ENCODE results near the gene SPRED2. TPM values are rescaled to one million over a fixed set of nuclear protein-coding genes. Genes with fewer than 3 reads are reported as not detected.

SPRED2 gene
- polyA plus RNA-seq, 2 of the 4 experiments (the other 2 are of a cell fraction) = 20.6 to 29.3 TPM

DNA sequence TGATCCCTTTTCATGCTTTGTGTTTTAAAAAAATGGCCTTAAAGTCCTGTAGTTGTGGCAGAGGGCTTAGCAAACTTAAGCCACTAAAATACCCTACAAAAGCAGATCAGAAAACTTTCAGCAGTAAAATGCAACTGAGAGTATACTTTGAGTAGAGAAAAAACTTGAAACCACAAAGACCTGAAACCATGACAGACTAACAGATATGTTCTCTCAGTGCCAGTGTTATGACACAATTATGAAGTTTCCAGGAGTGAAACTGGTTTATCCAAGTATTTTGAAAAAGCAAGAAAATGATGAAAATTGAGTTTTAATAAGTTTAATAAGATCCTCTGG, 74.5 kb downstream of the SPRED2 start:
- no peak for ATAC-seq
- FAIRE-seq = no peak
- no peak for TF ChIP-seq HOXA7 (CRISPR knock-in tag; IDR thresholded peaks at IDR 0.05)
- Histone ChIP-seq H3K4me2 (no peak overlapping the region), H3K4me3 (no peak overlapping the region), H3K27ac (no peak overlapping the region), H3K4me1 (peaks cover 13% of the 10 kb centered on the region; the same call in 2 of the 3 replicates), H3K9me3 (no peaks in the 10 kb centered on the region)
- ChIA-PET CTCF (interaction anchor here (0.6 to 2.8 kb wide), 3 partner anchors 74 to 190 kb away, joined by 3 to 12 read pairs (median 4); no protein-coding TSS in a partner anchor), POLR2A (no interaction called here)
- DNase-seq (ENCODE audit: low read depth in 1 of 2, low spot score in 1 of 2) = no peak

DNA sequence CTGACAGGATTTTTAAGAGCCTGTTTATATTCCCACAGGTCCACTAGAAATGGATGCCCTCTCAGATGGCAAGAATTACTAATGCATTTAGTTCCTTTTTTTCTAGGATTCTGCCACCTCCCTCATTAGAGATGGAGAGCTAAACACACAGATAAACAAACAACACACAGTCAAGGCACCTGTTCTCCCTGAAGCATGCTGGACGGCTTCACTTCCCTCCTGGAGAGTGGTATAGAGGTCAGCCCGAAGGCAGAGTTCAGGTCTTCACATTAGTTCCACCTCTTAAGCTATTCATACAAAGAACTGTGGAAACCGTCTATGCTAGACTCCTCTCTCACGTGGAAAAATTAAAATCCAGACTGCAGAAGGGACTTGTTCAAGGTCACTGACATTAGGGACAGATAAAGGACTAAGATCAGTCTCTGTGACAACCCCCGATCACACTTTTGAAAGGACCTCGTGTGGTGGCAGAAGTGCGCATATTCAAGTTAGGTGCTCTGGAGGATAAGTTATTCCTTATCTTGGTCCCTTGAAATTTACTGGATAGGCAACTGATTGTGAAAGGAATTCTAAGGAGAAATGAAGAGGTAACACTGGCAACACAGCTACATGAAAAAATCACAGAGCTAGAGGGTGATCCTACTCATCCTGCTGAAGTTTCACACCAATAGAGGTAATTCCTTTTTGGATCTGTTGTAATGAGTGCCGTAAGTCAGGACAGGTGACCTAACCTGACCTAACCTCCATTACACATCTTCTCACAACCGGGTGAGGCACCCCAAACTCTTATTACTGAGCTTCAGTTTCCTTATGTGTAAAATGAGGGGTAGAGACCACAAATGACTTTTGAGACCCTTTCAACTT, 75.1 kb downstream of the SPRED2 start:
- TF ChIP-seq SREBF2 (IDR thresholded peaks at IDR 0.05) (no peak), RCOR1 (IDR thresholded peaks at IDR 0.05; ENCODE audit: low read depth, low read length) (no peak), EHMT2 (IDR thresholded peaks at IDR 0.05; ENCODE audit: low read depth) (no peak), MAZ (IDR thresholded peaks at IDR 0.05; ENCODE audit: borderline replicate concordance, low read depth, low read length) (no peak), HDAC2 (IDR thresholded peaks at IDR 0.05) (no peak), MYC (IDR thresholded peaks at IDR 0.05; ENCODE audit: borderline replicate concordance, low read length) (no peak)
- TF ChIP-seq, protein P1, sequence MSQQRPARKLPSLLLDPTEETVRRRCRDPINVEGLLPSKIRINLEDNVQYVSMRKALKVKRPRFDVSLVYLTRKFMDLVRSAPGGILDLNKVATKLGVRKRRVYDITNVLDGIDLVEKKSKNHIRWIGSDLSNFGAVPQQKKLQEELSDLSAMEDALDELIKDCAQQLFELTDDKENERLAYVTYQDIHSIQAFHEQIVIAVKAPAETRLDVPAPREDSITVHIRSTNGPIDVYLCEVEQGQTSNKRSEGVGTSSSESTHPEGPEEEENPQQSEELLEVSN (IDR thresholded peaks at IDR 0.05; ENCODE audit: borderline replicate concordance, low read depth) = no peak
- Histone ChIP-seq H3K9me3 (no peaks in the 10 kb centered on the region), H3K4me2 (no peak overlapping the region), H3K4me1 (peaks cover 13% of the 10 kb centered on the region; the same call in 2 of the 3 replicates), H3K27ac (no peak overlapping the region), H3K4me3 (no peak overlapping the region)
- DNase-seq (ENCODE audit: low read depth in 1 of 2, low spot score in 1 of 2) (no peak), FAIRE-seq (no peak), ATAC-seq (no peak)
- 89% methylated on average over 9 of the region's 9 CpGs for WGBS (ENCODE audit: missing lambda C conversion rate)
- POLR2A ChIA-PET = interaction anchor here (0.6 kb wide), 1 partner anchor 34 kb away, joined by 5 read pairs; no protein-coding TSS in a partner anchor
- CTCF ChIA-PET = interaction anchor here (0.6 to 1.4 kb wide), 5 partner anchors 9 to 196 kb away, joined by 3 to 6 read pairs (median 3); no protein-coding TSS in a partner anchor

DNA sequence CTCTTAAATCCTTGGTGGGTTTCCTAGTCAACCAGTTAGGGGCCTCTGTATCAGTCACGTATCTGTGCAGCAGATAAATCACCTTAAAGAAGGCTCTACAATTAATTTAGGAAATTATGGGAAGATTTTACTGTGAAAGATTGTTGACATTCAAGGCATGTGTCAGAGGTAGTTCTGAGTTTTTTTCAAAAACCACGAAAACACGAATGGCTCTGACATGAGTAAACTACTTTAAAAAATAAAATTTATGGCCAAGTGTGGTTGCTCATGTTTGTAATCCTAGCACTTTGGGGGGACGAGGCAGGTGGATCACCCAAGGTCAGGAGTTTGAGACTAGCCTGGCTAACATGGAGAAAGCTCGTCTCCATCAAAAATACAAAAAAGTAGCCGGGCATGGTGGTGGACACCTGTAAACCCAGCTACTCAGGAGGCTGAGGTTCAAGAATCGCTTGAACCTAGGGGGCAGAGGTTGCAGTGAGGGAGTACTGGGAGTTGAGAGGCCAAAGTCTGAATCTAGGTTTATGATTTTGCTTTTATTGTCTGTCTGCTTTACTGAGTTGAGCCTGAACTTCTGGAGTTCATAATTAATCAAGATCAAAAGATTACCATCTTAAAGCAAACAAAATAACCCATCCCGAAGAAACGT, 77.1 kb downstream of the SPRED2 start:
- ChIA-PET CTCF (no interaction called here), POLR2A (no interaction called here)
- no peak for ATAC-seq
- Histone ChIP-seq H3K4me3 (no peak overlapping the region), H3K27ac (no peak overlapping the region), H3K9me3 (no peaks in the 10 kb centered on the region), H3K4me1 (peaks cover 25% of the 10 kb centered on the region), H3K4me2 (no peak overlapping the region)
- no peak for DNase-seq (ENCODE audit: low read depth in 1 of 2, low spot score in 1 of 2)
- TF ChIP-seq, protein P2, sequence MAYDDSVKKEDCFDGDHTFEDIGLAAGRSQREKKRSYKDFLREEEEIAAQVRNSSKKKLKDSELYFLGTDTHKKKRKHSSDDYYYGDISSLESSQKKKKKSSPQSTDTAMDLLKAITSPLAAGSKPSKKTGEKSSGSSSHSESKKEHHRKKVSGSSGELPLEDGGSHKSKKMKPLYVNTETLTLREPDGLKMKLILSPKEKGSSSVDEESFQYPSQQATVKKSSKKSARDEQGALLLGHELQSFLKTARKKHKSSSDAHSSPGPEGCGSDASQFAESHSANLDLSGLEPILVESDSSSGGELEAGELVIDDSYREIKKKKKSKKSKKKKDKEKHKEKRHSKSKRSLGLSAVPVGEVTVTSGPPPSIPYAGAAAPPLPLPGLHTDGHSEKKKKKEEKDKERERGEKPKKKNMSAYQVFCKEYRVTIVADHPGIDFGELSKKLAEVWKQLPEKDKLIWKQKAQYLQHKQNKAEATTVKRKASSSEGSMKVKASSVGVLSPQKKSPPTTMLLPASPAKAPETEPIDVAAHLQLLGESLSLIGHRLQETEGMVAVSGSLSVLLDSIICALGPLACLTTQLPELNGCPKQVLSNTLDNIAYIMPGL (CRISPR knock-in tag; IDR thresholded peaks at IDR 0.05; ENCODE audit: borderline replicate concordance) = no peak
- TF ChIP-seq RAD21 (conservative IDR thresholded peaks at IDR 0.05 in 1 of 2, IDR thresholded peaks at IDR 0.05 in 1 of 2) (no peak), FOSB (CRISPR knock-in tag; IDR thresholded peaks at IDR 0.05) (no peak), KDM5A (IDR thresholded peaks at IDR 0.05) (no peak), FOXS1 (CRISPR knock-in tag; IDR thresholded peaks at IDR 0.05) (no peak), CHD4 (IDR thresholded peaks at IDR 0.05; ENCODE audit: borderline replicate concordance) (no peak), NPAS2 (CRISPR knock-in tag; IDR thresholded peaks at IDR 0.05; ENCODE audit: borderline replicate concordance) (no peak), RFX5 (IDR thresholded peaks at IDR 0.05) (no peak), ESRRA (IDR thresholded peaks at IDR 0.05; ENCODE audit: borderline replicate concordance, low read length) (no peak)
- TF ChIP-seq, protein P3, sequence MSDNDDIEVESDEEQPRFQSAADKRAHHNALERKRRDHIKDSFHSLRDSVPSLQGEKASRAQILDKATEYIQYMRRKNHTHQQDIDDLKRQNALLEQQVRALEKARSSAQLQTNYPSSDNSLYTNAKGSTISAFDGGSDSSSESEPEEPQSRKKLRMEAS (IDR thresholded peaks at IDR 0.05) = no peak
- FAIRE-seq = no peak
- 82% methylated on average over 9 of the region's 9 CpGs for WGBS (ENCODE audit: missing lambda C conversion rate)
